WTC11 (cell line): Measurements from ENCODE around the gene SOX18.

Source experiments
- CBFB ChIP-seq: sonication (generic); formaldehyde crosslinking; IDR thresholded peaks from 2 replicates; pipeline ENCODE4 v1.8.1; 2022; ENCODE audit warnings: mild to moderate bottlenecking, low read depth, missing genetic modification reagents
- JUN ChIP-seq: sonication (generic); formaldehyde crosslinking; IDR thresholded peaks from 2 replicates; pipeline ENCODE4 v1.8.0; 2023; ENCODE audit warnings: mild to moderate bottlenecking, missing genetic modification reagents
- MXD4 ChIP-seq: fragments of 250-450 bp; sonication (Bioruptor Pico); IDR thresholded peaks from 2 replicates; pipeline ENCODE4 v1.8.0; 2021; ENCODE audit warnings: mild to moderate bottlenecking, moderate library complexity, borderline replicate concordance
- NR1H2 ChIP-seq: sonication (generic); formaldehyde crosslinking; IDR thresholded peaks from 2 replicates; pipeline ENCODE4 v1.9.0; 2021; ENCODE audit warnings: mild to moderate bottlenecking, moderate library complexity, missing genetic modification reagents
- PRDM15 ChIP-seq: sonication (generic); formaldehyde crosslinking; IDR thresholded peaks from 2 replicates; pipeline ENCODE4 v1.8.0; 2022; ENCODE audit warnings: missing genetic modification reagents
- SP1 ChIP-seq: sonication (generic); formaldehyde crosslinking; conservative IDR thresholded peaks from 2 replicates; pipeline ENCODE4 v1.8.1; 2022; ENCODE audit warnings: missing genetic modification reagents
- ZNF423 ChIP-seq: fragments of 250-450 bp; sonication (Bioruptor Pico); IDR thresholded peaks from 2 replicates; pipeline ENCODE4 v2.1.2; 2022; ENCODE audit warnings: mild to moderate bottlenecking, moderate library complexity
- TF ChIP-seq, protein P1 (sequence below): fragments of 200-600 bp; IDR thresholded peaks from 2 replicates; pipeline ENCODE4 v1.8.0; 2022; ENCODE audit warnings: antibody characterized with exemption
- TF ChIP-seq, protein P2 (sequence below): sonication (generic); formaldehyde crosslinking; IDR thresholded peaks from 2 replicates; pipeline ENCODE4 v1.8.0; 2023; ENCODE audit warnings: mild to moderate bottlenecking, missing genetic modification reagents
- TF ChIP-seq, protein P3 (sequence below): sonication (generic); formaldehyde crosslinking; IDR thresholded peaks from 2 replicates; pipeline ENCODE4 v1.8.1; 2022; ENCODE audit warnings: missing genetic modification reagents, borderline replicate concordance
- TF ChIP-seq, protein P4 (sequence below): sonication (generic); formaldehyde crosslinking; IDR thresholded peaks from 2 replicates; pipeline ENCODE4 v1.8.0; 2022; ENCODE audit warnings: mild to moderate bottlenecking, missing genetic modification reagents
- TF ChIP-seq, protein P5 (sequence below): sonication (generic); formaldehyde crosslinking; IDR thresholded peaks from 2 replicates; pipeline ENCODE4 v1.8.0; 2022; ENCODE audit warnings: mild to moderate bottlenecking, missing genetic modification reagents

GRCh38 chr20:64021124-64021975, 28.1 kb downstream of the SOX18 start:
- TF ChIP-seq, protein P1, sequence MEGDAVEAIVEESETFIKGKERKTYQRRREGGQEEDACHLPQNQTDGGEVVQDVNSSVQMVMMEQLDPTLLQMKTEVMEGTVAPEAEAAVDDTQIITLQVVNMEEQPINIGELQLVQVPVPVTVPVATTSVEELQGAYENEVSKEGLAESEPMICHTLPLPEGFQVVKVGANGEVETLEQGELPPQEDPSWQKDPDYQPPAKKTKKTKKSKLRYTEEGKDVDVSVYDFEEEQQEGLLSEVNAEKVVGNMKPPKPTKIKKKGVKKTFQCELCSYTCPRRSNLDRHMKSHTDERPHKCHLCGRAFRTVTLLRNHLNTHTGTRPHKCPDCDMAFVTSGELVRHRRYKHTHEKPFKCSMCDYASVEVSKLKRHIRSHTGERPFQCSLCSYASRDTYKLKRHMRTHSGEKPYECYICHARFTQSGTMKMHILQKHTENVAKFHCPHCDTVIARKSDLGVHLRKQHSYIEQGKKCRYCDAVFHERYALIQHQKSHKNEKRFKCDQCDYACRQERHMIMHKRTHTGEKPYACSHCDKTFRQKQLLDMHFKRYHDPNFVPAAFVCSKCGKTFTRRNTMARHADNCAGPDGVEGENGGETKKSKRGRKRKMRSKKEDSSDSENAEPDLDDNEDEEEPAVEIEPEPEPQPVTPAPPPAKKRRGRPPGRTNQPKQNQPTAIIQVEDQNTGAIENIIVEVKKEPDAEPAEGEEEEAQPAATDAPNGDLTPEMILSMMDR = no peak
- TF ChIP-seq, protein P2, sequence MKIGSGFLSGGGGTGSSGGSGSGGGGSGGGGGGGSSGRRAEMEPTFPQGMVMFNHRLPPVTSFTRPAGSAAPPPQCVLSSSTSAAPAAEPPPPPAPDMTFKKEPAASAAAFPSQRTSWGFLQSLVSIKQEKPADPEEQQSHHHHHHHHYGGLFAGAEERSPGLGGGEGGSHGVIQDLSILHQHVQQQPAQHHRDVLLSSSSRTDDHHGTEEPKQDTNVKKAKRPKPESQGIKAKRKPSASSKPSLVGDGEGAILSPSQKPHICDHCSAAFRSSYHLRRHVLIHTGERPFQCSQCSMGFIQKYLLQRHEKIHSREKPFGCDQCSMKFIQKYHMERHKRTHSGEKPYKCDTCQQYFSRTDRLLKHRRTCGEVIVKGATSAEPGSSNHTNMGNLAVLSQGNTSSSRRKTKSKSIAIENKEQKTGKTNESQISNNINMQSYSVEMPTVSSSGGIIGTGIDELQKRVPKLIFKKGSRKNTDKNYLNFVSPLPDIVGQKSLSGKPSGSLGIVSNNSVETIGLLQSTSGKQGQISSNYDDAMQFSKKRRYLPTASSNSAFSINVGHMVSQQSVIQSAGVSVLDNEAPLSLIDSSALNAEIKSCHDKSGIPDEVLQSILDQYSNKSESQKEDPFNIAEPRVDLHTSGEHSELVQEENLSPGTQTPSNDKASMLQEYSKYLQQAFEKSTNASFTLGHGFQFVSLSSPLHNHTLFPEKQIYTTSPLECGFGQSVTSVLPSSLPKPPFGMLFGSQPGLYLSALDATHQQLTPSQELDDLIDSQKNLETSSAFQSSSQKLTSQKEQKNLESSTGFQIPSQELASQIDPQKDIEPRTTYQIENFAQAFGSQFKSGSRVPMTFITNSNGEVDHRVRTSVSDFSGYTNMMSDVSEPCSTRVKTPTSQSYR = no peak
- TF ChIP-seq CBFB (CRISPR knock-in tag) (no peak), SP1 (CRISPR knock-in tag) (no peak), MXD4 (CRISPR knock-in tag) (no peak), PRDM15 (CRISPR knock-in tag) (no peak), NR1H2 (no peak), ZNF423 (CRISPR knock-in tag) (no peak), JUN (no peak)
- TF ChIP-seq, protein P3, sequence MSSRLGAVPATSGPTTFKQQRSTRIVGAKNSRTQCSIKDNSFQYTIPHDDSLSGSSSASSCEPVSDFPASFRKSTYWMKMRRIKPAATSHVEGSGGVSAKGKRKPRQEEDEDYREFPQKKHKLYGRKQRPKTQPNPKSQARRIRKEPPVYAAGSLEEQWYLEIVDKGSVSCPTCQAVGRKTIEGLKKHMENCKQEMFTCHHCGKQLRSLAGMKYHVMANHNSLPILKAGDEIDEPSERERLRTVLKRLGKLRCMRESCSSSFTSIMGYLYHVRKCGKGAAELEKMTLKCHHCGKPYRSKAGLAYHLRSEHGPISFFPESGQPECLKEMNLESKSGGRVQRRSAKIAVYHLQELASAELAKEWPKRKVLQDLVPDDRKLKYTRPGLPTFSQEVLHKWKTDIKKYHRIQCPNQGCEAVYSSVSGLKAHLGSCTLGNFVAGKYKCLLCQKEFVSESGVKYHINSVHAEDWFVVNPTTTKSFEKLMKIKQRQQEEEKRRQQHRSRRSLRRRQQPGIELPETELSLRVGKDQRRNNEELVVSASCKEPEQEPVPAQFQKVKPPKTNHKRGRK (CRISPR knock-in tag) = no peak
- TF ChIP-seq, protein P4, sequence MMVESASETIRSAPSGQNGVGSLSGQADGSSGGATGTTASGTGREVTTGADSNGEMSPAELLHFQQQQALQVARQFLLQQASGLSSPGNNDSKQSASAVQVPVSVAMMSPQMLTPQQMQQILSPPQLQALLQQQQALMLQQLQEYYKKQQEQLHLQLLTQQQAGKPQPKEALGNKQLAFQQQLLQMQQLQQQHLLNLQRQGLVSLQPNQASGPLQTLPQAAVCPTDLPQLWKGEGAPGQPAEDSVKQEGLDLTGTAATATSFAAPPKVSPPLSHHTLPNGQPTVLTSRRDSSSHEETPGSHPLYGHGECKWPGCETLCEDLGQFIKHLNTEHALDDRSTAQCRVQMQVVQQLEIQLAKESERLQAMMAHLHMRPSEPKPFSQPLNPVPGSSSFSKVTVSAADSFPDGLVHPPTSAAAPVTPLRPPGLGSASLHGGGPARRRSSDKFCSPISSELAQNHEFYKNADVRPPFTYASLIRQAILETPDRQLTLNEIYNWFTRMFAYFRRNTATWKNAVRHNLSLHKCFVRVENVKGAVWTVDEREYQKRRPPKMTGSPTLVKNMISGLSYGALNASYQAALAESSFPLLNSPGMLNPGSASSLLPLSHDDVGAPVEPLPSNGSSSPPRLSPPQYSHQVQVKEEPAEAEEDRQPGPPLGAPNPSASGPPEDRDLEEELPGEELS (CRISPR knock-in tag) = no peak
- TF ChIP-seq, protein P5, sequence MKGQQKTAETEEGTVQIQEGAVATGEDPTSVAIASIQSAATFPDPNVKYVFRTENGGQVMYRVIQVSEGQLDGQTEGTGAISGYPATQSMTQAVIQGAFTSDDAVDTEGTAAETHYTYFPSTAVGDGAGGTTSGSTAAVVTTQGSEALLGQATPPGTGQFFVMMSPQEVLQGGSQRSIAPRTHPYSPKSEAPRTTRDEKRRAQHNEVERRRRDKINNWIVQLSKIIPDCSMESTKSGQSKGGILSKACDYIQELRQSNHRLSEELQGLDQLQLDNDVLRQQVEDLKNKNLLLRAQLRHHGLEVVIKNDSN (CRISPR knock-in tag) = no peak
